Caco-2 (cell line): ENCODE results near the gene TTC21A. TPM values are rescaled to one million over a fixed set of nuclear protein-coding genes. Genes with fewer than 3 reads are reported as not detected.

Source experiments
- BruUV-seq: library from RNA; stranded (reverse); fragments of 400-500 nt; replicated peaks from 2 replicates; lab custom pipeline; 2021; lab: Mats Ljungman, UMichigan
- CTCF ChIA-PET: fragments of 300-600 bp; sonication (Branson Sonifier 250); formaldehyde crosslinking; loops from one replicate; lab custom pipeline; 2022; ENCODE audit warnings: antibody characterized with exemption; lab: Charles Lee
- POLR2A ChIA-PET: fragments of 300-600 bp; sonication (Branson Sonifier 250); formaldehyde crosslinking; loops from one replicate; lab custom pipeline; 2022; ENCODE audit warnings: antibody characterized with exemption; lab: Charles Lee
- DNase-seq, 2 experiments: peaks; one replicate each; pipeline versions ENCODE4 v3.0.0 to v3.0.0-alpha.2; 2020 to 2022
- H3K27me3 ChIP-seq: replicated peaks from 2 replicates; pipeline ENCODE4 v1.6.0; 2011; ENCODE audit warnings: low read length; ENCODE audit not compliant: control insufficient read depth, insufficient read depth
- H3K36me3 ChIP-seq: 2 replicates; pipeline ENCODE4 v1.5.1; 2011; ENCODE audit warnings: low read length; ENCODE audit not compliant: control insufficient read depth, insufficient read depth
- H3K4me1 ChIP-seq: fragments of 250-450 bp; sonication (Bioruptor Pico); 2 replicates; pipeline ENCODE4 v1.5.1; 2020; ENCODE audit warnings: mild to moderate bottlenecking
- H3K4me3 ChIP-seq: 2 replicates; pipeline ENCODE4 v1.5.1; 2011; ENCODE audit warnings: low read depth, mild to moderate bottlenecking, control low read depth, low read length
- H3K9me3 ChIP-seq: fragments of 250-450 bp; sonication (Bioruptor Pico); 2 replicates; pipeline ENCODE4 v1.5.1; 2020; ENCODE audit warnings: mild to moderate bottlenecking, moderate library complexity
- H3K27ac Mint-ChIP-seq: one replicate; pipeline ENCODE4 v1.8.0; 2022; ENCODE audit warnings: mixed read lengths; ENCODE audit not compliant: unreplicated experiment
- H3K27me3 Mint-ChIP-seq: one replicate; pipeline ENCODE4 v1.8.0; 2022; ENCODE audit warnings: mixed read lengths; ENCODE audit not compliant: insufficient read depth, unreplicated experiment
- H3K36me3 Mint-ChIP-seq: one replicate; pipeline ENCODE4 v1.8.0; 2022; ENCODE audit warnings: mild to moderate bottlenecking, mixed read lengths; ENCODE audit not compliant: insufficient read depth, unreplicated experiment
- H3K4me1 Mint-ChIP-seq: one replicate; pipeline ENCODE4 v1.8.0; 2022; ENCODE audit warnings: low read depth, mixed read lengths; ENCODE audit not compliant: unreplicated experiment
- H3K4me3 Mint-ChIP-seq: one replicate; pipeline ENCODE4 v1.8.0; 2022; ENCODE audit warnings: mild to moderate bottlenecking, moderate library complexity, mixed read lengths; ENCODE audit not compliant: unreplicated experiment
- H3K9me3 Mint-ChIP-seq: one replicate; pipeline ENCODE4 v1.8.0; 2022; ENCODE audit warnings: mixed read lengths; ENCODE audit not compliant: unreplicated experiment
- intact Hi-C: fragments of 100-400 bp; cut with micrococcal nuclease; formaldehyde crosslinking; loops from one replicate; pipeline ENCODE4 v1.10.0; 2022; ENCODE audit not compliant: unreplicated experiment
- total RNA-seq: library from RNA; stranded (reverse); gene quantifications from 2 replicates; pipeline ENCODE4 v1.2.3, GENCODE V29; 2022
- TF ChIP-seq, protein P1 (sequence below), 2 experiments: fragments of 200-600 bp in 1 of 2; IDR thresholded peaks; 1 replicate in 1 of 2; 2 replicates in 1 of 2; pipeline versions ENCODE4 v1.5.1 to v1.8.0; 2011 to 2022; ENCODE audit warnings: antibody characterized with exemption in 1 of 2, control low read depth in 1 of 2, inconsistent platforms in 1 of 2, low read depth in 1 of 2, low read length in 1 of 2, mild to moderate bottlenecking in 1 of 2, moderate library complexity in 1 of 2; ENCODE audit not compliant: insufficient read depth in 1 of 2, severe bottlenecking in 1 of 2, unreplicated experiment in 1 of 2

The TTC21A gene
- total RNA-seq, 1 experiment from 2014 or later = 4.0 TPM

DNA sequence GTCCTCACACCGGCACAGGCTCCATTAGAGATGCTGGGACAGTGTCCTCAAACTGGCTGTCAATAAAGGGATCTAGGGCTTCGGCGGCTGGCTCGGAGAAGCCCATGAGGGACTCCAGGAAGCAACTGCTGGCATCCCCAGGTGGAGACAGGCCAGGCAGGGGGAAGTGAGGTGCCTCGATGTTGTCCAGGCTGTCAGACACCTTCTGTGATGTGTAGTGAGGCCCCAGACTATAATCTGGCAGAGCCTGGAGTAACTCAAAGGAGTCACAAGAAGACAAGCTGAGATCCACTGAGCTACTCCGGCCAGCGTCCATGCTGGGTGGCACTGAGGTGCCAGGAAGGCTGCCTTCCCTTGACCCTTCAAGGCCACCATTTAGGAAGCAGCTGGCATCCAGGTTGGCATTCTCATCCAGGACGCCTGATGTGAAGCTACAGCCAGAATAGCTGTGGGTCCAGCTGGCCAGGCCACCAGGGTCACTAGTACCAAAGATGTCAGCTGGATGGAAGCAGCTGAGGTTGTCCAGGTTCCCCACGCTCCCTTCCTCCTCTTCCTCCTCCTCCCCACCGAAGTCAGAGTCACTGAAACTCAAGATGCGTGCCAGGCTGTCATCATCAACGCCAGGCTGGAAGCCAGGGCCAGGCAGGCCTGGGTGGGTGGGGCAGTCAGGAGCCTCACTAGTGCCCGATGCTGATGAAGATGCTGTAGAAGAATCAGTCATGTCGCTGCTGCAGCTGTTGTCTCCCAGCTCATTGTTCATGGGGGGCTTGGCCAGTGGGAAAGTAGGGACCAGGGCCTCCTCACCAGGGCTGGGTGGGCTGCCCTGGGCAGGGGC is 35.8 kb downstream of the TTC21A start:
- BruUV-seq = no TSS peak
- Mint-ChIP-seq H3K27ac (no peak overlapping the region), H3K36me3 (peaks cover 61% of the 10 kb centered on the region), H3K4me1 (peaks cover 33% of the 10 kb centered on the region), H3K27me3 (no peaks in the 10 kb centered on the region), H3K9me3 (no peaks in the 10 kb centered on the region), H3K4me3 (no peak overlapping the region)
- intact Hi-C loops = no loop called here
- POLR2A ChIA-PET = interaction anchor here (0.5 kb wide), 1 partner anchor 48 kb away, joined by 8 read pairs; no protein-coding TSS in a partner anchor
- no peak for DNase-seq
- Histone ChIP-seq H3K9me3 (no peaks in the 10 kb centered on the region), H3K27me3 (no peaks in the 10 kb centered on the region), H3K4me3 (no peak overlapping the region), H3K4me1 (peaks cover 30% of the 10 kb centered on the region), H3K36me3 (peaks cover 2% of the 10 kb centered on the region)
- CTCF ChIA-PET = interaction anchor here (1.2 kb wide), 1 partner anchor 145 kb away, joined by 6 read pairs; no protein-coding TSS in a partner anchor
- TF ChIP-seq, protein P1, sequence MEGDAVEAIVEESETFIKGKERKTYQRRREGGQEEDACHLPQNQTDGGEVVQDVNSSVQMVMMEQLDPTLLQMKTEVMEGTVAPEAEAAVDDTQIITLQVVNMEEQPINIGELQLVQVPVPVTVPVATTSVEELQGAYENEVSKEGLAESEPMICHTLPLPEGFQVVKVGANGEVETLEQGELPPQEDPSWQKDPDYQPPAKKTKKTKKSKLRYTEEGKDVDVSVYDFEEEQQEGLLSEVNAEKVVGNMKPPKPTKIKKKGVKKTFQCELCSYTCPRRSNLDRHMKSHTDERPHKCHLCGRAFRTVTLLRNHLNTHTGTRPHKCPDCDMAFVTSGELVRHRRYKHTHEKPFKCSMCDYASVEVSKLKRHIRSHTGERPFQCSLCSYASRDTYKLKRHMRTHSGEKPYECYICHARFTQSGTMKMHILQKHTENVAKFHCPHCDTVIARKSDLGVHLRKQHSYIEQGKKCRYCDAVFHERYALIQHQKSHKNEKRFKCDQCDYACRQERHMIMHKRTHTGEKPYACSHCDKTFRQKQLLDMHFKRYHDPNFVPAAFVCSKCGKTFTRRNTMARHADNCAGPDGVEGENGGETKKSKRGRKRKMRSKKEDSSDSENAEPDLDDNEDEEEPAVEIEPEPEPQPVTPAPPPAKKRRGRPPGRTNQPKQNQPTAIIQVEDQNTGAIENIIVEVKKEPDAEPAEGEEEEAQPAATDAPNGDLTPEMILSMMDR (IDR thresholded peaks at IDR 0.05; ENCODE audit: insufficient read depth in 1 of 2, low read depth in 1 of 2, low read length in 1 of 2, severe bottlenecking in 1 of 2, unreplicated experiment in 1 of 2) = no peak

DNA sequence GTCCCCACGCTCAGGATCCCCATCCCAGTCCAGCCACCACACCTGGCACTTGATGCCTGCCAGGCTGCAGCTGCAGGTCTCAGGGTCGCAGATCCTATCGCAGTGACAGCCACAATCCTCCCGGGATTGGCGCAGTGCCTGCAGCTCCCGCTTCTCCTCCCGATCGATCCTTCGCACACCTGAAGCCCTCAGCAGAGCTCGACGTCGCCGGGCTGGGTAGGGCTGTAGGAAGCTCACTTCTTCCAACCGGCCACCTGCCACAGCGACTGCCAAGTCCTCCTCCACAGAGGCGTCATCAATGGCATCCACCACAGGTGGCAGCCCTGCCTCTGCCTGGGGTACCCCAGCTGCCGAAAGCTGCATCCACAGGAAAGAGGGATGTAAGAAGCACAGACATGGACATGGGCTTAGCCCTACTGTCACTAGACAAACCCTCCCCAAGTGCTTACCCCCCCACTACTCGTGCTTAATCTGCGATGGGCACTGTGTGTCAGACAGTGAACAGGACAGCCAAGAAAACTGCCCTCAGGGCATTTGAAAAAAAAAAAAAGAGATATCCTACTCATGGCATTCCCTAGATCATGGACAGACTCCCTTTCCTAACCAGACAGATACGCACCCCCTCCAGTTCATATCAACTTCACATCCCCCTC is 36.7 kb downstream of the TTC21A start:
- H3K4me3 Mint-ChIP-seq = no peak overlapping the region
- ChIA-PET POLR2A (no interaction called here), CTCF (interaction anchor here (1.2 kb wide), 1 partner anchor 144 kb away, joined by 6 read pairs; no protein-coding TSS in a partner anchor)
- Histone ChIP-seq H3K36me3 (peaks cover 2% of the 10 kb centered on the region), H3K9me3 (no peaks in the 10 kb centered on the region), H3K4me3 (no peak overlapping the region), H3K4me1 (peaks cover 38% of the 10 kb centered on the region), H3K27me3 (no peaks in the 10 kb centered on the region)
- TF ChIP-seq, protein P1 (IDR thresholded peaks at IDR 0.05; ENCODE audit: insufficient read depth in 1 of 2, low read depth in 1 of 2, low read length in 1 of 2, severe bottlenecking in 1 of 2, unreplicated experiment in 1 of 2) = no peak
- DNase-seq = no peak
- no peaks in the 10 kb centered on the region for H3K9me3 Mint-ChIP-seq
- peaks cover 71% of the 10 kb centered on the region for H3K36me3 Mint-ChIP-seq
- H3K27me3 Mint-ChIP-seq = no peaks in the 10 kb centered on the region
- no peak overlapping the region for H3K27ac Mint-ChIP-seq
- H3K4me1 Mint-ChIP-seq = peaks cover 43% of the 10 kb centered on the region
- no TSS peak for BruUV-seq
- intact Hi-C loops = no loop called here

DNA sequence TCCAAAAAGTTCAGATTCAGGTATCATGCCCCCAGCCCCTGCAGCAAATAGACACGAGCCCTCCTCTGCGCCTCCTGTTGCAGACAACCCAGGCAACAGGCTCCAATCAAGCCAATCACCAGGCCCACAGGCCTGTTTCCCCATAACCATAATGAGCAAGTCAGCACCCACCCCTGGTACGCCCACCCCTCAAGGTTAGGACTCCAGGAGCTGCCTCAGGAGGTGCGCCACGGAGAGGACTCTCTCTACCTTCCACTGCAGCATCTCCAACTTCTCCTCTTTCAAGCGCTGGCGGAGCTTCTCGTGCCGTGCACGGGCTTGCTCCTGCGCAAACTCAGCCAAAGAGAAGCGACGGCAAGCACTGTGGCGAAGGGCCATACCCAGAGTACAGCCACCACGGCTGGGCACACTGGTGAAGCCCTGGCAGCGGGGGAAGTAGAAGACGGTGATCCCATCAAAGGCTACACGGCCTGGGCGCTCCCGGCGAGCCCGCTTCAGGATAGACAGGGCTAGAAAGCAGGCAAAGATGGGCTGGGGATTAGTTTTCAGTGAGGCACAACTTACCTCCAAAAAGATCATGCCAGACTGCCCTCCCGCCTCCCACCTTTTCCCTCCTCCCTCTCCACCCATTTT is 37.4 kb downstream of the TTC21A start:
- CTCF ChIA-PET = no interaction called here
- no peaks in the 10 kb centered on the region for H3K9me3 Mint-ChIP-seq
- H3K4me1 Mint-ChIP-seq = peaks cover 49% of the 10 kb centered on the region

More for the DNA sequence above, 37.4 kb downstream of the TTC21A start:
- POLR2A ChIA-PET = no interaction called here
- intact Hi-C loops = no loop called here
- H3K27me3 ChIP-seq = no peaks in the 10 kb centered on the region
- H3K4me1 ChIP-seq = peaks cover 44% of the 10 kb centered on the region
- Mint-ChIP-seq H3K36me3 (peaks cover 77% of the 10 kb centered on the region), H3K27me3 (no peaks in the 10 kb centered on the region), H3K4me3 (no peak overlapping the region), H3K27ac (no peak overlapping the region)
- no TSS peak for BruUV-seq
- H3K36me3 ChIP-seq = peaks cover 2% of the 10 kb centered on the region
- TF ChIP-seq, protein P1 (IDR thresholded peaks at IDR 0.05; ENCODE audit: insufficient read depth in 1 of 2, low read depth in 1 of 2, low read length in 1 of 2, severe bottlenecking in 1 of 2, unreplicated experiment in 1 of 2) = no peak
- H3K4me3 ChIP-seq = no peak overlapping the region
- H3K9me3 ChIP-seq = no peaks in the 10 kb centered on the region
- DNase-seq = no peak
